ENCODE results near the gene SCGN. TPM values are rescaled to one million over a fixed set of nuclear protein-coding genes. Genes with fewer than 3 reads are reported as not detected.

The SCGN gene
- total and polyA plus RNA-seq, 9 of the 15 experiments (the other 6 are each of a cell fraction or from before 2014, with no cell fraction given): not detected

DNA sequence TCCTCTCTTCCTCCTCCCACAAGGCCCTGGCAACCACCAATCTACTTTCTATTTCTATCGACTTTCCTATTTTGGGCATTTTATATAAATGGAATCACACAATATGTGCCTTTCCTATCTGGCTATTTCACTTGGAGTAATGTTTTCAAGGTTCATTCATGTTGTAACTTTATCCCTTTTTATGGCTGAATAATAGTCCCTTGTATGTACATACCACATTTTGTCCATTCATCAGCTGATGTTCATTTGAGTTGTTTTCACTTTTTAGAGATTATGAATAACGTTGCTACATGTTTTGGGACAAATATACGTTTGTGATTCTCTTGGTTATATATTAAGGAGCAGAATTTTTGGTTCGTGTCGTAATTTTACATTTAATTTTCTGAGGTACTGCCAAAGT lies 33.9 kb downstream of the SCGN start:
- CTCF ChIA-PET (ENCODE audit: low intra/inter-chr PET ratio): interaction anchor here (0.7 kb wide), 1 partner anchor 103 kb away, joined by 3 read pairs; no protein-coding TSS in a partner anchor
- intact Hi-C loops (cut with micrococcal nuclease): no loop called here
- ATAC-seq: no peak

More for the DNA sequence above, 33.9 kb downstream of the SCGN start:
- no peak overlapping the region for H3K27ac ChIP-seq (ENCODE audit: extremely low read depth, low read depth, low read length)
- no peak overlapping the region for H3K9ac ChIP-seq (ENCODE audit: insufficient read depth in 1 of 2, low read depth in 2 of 2, low read length in 2 of 2)
- FAIRE-seq: no peak
- no peaks in the 10 kb centered on the region for H3K79me2 ChIP-seq (ENCODE audit: control insufficient read depth, insufficient read depth, low read length)
- no TSS peak for BruUV-seq (replicated peaks)
- no peak overlapping the region for H2AFZ ChIP-seq (ENCODE audit: low read depth, low read length)
- H4K20me1 ChIP-seq (replicated peaks; ENCODE audit: control insufficient read depth, insufficient read depth, low read length): no peaks in the 10 kb centered on the region
- no peaks in the 10 kb centered on the region for H3K9me1 ChIP-seq (ENCODE audit: control insufficient read depth, insufficient read depth, low read length)
- in situ Hi-C loops (cut with MboI): no loop called here
- no peaks in the 10 kb centered on the region for H3K27me3 ChIP-seq (ENCODE audit: control insufficient read depth in 2 of 2, insufficient read depth in 2 of 2, low read length in 2 of 2)
- no peak overlapping the region for H3K4me3 ChIP-seq
- no peak overlapping the region for H3K4me2 ChIP-seq (ENCODE audit: insufficient read depth, low read length)
- WGBS (ENCODE audit: insufficient coverage, low coverage, missing lambda C conversion rate): 8% methylated on average over 5 of the region's 5 CpGs
- no peaks in the 10 kb centered on the region for H3K36me3 ChIP-seq (ENCODE audit: control insufficient read depth, insufficient read depth, low read length)
- TF ChIP-seq GABPB2 (CRISPR knock-in tag; conservative IDR thresholded peaks at IDR 0.05) (no peak), ZFP36 (IDR thresholded peaks at IDR 0.05; ENCODE audit: low read depth, low read length, partially characterized antibody) (no peak), GATAD2B (IDR thresholded peaks at IDR 0.05; ENCODE audit: borderline replicate concordance) (no peak), ZNF146 (CRISPR knock-in tag; IDR thresholded peaks at IDR 0.05; ENCODE audit: unreplicated experiment) (peak; percentile 54), KLF1 (tag; IDR thresholded peaks at IDR 0.05) (no peak), NCOA4 (IDR thresholded peaks at IDR 0.05; ENCODE audit: partially characterized antibody) (no peak)
- TF ChIP-seq, protein P1, sequence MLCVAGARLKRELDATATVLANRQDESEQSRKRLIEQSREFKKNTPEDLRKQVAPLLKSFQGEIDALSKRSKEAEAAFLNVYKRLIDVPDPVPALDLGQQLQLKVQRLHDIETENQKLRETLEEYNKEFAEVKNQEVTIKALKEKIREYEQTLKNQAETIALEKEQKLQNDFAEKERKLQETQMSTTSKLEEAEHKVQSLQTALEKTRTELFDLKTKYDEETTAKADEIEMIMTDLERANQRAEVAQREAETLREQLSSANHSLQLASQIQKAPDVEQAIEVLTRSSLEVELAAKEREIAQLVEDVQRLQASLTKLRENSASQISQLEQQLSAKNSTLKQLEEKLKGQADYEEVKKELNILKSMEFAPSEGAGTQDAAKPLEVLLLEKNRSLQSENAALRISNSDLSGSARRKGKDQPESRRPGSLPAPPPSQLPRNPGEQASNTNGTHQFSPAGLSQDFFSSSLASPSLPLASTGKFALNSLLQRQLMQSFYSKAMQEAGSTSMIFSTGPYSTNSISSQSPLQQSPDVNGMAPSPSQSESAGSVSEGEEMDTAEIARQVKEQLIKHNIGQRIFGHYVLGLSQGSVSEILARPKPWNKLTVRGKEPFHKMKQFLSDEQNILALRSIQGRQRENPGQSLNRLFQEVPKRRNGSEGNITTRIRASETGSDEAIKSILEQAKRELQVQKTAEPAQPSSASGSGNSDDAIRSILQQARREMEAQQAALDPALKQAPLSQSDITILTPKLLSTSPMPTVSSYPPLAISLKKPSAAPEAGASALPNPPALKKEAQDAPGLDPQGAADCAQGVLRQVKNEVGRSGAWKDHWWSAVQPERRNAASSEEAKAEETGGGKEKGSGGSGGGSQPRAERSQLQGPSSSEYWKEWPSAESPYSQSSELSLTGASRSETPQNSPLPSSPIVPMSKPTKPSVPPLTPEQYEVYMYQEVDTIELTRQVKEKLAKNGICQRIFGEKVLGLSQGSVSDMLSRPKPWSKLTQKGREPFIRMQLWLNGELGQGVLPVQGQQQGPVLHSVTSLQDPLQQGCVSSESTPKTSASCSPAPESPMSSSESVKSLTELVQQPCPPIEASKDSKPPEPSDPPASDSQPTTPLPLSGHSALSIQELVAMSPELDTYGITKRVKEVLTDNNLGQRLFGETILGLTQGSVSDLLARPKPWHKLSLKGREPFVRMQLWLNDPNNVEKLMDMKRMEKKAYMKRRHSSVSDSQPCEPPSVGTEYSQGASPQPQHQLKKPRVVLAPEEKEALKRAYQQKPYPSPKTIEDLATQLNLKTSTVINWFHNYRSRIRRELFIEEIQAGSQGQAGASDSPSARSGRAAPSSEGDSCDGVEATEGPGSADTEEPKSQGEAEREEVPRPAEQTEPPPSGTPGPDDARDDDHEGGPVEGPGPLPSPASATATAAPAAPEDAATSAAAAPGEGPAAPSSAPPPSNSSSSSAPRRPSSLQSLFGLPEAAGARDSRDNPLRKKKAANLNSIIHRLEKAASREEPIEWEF (CRISPR knock-in tag; IDR thresholded peaks at IDR 0.05): no peak
- H3K4me1 ChIP-seq (replicated peaks in 1 of 2; ENCODE audit: control insufficient read depth in 2 of 2, insufficient read depth in 2 of 2, low read length in 2 of 2): peaks cover 0 to 3% of the 10 kb centered on the region in 2 experiments; a peak in 1 of 5 replicates
- no peak for DNase-seq (ENCODE audit: extremely low read depth in 1 of 4, low spot score in 3 of 4)
- POLR2A ChIA-PET: no interaction called here
- H3K9me3 ChIP-seq (replicated peaks; ENCODE audit: control insufficient read depth, insufficient read depth, low read depth, low read length): no peaks in the 10 kb centered on the region

Data from K562 (cell line).